HCEC 1CT (cell line): ENCODE measurements around the gene SBF2.
"Not testable (repeated sequence)": the region's sequence is repeated elsewhere in the genome, so short reads cannot be mapped to it uniquely, and the experiment has no call there.

ENCODE experiments used
- DNase-seq: peaks from one replicate; pipeline ENCODE4 v3.0.0-alpha.2; 2017

Gene SBF2

DNA sequence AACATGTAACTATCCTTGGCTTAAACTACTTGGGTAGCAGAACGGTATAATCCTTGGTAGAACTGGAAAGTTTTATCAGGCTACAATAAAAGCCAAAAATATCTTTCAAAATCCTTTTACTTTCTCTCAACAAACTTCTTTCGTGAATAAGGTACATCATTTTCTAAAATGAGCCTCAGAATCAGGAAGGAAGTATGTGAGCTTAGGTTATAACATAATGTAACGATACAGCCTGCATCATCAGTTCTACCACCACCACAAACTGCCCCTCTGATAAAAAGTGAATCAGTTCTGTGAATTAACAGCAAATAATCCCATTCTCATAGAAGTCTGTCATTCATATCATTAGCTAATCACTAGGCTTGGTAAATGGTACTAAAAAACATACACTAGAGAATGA, 244.3 kb downstream of the SBF2 start:
- DNase-seq, result no peak

DNA sequence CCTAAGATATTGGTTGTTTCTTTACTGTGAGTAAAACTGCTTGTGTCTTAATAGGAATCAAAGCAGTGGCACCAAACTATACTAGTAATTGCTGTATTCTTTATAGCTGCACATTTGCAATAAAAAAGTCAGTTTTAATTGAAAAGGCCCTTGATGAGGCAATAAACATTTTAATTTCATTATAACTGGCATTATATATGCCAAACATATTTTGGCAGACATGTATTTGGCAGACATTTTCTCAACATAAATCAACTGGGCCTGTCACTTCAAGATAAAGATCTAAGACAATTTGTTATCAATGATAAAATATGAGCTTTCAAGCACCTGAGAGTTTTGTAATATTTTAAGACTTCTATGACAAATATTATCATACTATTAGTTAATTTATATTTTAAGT, 245.7 kb downstream of the SBF2 start:
- no peak for DNase-seq

DNA sequence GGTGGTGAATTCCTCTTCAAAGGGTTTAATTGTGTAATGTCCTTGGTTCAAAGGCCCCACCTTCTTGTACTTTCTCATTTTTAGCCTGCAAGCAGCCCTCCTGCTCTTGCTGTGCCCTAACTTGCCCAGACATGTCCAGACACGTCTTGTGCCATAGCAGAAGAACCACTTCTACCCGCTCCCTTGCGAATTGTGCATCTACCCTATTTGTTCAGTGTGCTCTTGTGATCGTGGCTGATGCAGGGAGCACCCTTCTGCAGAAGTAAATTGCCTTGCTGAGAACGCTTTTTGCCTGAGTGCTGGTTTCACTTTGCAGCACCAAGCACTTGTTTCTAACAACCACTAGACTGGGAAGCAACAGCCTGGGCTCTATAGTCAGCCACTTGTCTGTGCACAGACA, 249.4 kb downstream of the SBF2 start:
- no peak for DNase-seq

DNA sequence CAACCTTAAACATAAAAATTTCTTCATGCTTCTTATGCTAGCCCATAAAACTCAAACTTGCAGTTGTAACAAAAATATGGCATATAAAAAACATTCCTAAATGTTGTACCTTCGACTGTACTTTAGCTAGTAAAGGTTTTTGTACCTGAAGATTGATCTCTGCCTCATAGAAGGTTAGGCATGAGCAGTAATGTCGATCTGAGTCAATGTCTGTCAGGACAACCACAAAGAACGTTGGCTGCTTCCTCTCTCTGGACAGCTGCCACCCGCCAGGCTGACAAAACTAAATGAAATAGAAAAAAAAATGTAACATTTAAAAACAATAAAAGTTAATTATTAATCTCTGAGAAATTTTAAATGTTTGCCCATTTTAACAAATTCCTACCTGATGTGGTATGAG, 251.3 kb downstream of the SBF2 start:
- no peak for DNase-seq

DNA sequence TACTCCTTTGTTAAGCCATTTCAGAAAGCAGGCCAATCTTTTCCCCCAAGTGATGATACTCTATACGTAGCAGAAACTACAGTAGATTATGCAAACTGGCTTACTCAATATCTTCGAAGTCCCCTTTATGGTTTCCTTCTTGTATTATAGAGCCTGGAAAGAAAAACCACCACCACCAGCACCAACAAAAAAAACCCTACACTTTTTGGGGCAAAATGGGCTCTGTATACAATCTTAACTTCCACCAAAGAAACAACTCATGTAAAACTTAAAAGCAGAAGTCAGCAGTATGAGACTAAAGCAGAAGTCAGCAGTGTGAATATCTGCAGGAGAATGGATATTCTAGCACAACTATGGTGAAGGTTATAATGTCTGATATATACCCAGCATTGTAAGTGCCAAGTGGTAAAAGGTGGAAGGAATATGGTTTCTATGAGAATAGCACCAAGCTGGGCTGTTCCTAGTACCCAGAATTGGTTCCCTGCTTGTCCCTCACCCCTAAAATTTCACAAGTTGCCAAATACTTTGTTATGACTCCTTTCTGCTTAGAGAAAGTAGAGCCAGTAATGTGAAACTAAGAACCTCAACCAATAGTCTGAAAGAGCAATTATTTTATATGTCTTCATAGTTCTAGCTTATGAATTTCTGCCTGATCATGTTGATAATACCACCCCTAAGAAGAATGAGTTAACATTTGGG, 252.1 kb downstream of the SBF2 start:
- DNase-seq, result no peak

DNA sequence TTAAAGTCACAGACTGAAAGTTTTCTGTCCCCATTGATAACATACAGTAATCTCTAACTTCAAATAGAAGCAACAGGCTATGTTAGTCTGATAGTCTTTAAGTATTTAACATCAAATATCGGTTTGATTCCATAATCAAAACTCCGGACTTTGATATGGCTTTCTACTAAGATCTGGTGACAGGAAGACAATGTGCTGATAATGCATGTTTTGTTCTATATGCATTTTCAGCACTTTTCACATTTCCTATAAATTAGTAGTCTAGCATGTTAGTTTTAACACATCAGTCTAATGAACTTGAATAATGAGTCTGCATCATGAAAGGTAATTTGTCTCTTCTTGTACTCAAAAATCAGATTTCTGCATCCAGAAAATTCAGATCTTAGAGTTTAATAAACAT, 252.7 kb downstream of the SBF2 start:
- no peak for DNase-seq

DNA sequence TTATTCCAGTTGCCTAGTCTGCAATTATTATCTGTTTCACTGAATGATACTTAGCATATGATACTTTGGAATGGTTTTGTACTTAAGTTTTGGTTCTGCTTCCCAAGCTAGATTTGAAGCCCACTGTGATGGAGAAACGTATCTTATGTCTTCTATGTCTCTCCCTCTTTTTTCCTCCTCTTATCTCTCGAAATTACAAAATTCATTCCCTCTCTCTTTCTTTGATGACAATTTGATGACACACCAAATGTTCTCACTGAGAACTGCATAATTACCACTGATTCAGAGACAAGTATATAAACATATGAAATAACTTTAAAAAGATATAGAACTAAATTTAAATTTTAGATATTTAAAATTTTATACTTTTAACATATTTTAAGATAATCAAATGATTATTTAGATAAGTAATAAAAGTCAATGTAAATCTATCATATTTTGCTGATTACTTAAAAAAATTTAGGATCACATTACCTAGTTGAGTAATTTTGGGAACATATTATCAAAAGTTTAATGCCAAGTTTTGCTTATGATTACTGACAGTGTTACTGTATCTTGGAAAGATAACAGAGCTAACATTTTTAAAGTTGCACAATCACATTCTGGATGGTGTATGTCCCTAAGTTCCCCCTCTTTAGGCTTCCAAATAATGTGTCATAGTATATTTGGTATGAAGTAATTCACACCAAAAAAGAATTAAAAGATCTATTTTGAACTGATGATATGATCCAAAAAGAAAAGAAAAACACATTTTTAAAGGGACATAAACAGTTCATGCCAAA, 255.3 kb downstream of the SBF2 start:
- DNase-seq, result peak; percentile 22

DNA sequence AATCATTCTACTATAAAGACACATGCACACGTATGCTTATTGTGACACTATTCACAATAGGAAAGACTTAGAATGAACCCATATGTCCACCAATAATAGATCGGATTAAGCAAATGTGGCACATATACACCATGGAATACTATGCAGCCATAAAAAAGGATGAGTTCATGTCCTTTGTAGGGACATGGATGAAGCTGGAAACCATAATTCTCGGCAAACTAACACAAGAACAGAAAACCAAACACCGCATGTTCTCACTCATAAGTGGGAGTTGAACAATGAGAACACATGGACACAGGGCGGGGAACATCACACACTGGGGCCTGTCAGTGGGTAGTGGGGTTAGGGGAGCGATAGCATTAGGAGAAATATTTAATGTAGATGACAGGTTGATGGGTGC, 258.1 kb downstream of the SBF2 start:
- not testable (repeated sequence) for DNase-seq

DNA sequence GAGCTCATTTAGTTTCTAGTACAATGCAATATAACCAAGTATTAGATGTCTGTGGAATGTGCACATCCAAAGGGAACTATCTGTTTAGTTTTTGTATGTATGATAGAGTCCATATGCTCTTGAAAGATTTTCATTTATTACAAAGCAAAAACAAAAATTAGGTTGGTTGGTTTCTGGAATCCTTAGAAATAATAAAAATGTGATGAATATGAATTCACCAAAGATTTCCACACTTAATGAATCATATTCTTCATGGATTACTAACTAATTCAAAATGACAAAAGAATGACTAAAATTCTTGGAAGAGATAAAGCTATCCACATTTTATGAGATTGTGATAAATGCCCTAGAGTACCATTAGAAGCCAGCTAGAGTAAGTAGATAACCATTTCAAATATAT, 261.1 kb downstream of the SBF2 start:
- peak; percentile 75 for DNase-seq

DNA sequence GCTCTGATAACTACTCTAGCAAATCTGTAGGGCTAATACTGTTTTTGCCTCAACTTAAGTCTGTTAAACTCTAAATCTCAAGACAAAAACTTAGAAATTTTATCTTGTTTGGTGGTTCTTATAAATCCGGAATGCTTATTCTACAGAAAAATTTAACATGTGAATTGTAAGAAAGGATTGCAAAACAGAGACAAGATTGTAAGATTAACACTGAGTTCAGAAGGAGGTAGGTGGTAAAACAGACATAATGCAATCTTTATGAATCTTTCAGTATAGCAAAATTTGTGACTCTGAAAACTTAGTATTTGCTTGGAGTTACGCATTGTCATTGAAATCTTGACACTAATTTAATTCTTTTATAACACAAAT, 263.9 kb downstream of the SBF2 start:
- no peak for DNase-seq

DNA sequence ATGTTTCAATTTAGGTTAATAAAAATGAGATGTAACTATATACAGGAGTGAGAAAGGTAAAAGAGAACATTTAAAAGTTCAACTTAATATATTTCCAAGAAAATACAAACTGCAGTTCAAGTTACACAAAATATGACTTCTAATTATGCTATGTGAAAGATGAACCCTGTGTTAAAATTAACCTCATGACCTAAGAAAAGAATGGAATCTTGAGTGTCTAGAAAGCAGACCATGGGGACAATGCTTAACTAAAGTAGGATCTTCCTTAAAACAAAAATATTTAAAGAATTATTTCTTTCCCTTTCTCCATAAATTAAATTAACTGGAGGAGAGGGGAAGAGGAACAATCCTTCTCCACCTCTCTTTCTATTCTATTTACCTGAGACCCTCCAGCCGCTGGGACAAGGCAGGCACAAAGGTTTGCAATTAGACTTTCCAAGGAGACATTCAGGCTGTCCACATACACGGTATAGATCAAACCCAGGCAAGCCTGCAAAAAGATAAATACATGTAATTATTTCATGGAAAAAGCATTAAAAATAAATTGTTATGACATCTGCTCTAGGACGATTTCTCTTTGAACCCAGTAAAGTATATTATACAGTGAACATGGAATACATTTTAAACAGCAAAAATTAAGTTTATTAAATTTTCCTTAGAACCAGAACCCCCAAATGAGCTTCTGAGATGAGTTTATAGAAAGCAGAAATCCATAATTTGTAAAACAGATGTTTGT, 264.5 kb downstream of the SBF2 start:
- DNase-seq, result peak; percentile 16

DNA sequence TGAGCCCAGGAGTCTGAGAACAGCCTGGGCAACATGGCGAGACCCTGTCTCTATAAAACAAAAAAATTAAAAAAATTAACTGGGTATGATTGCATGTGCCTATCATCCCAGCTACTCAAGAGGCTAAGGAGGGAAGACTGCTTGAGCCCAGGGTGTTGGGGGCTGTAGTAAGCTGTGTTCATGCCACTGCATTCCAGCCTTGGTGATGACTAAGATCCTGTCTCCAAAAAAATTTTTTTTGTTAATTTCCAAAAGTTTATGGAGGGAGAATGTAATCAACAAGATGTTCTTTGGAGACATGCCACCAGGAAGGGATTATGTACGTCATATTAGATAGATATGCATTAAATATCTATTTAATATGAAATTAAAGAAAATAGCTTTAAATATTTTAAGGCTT, 267.5 kb downstream of the SBF2 start:
- peak; percentile 75 for DNase-seq

DNA sequence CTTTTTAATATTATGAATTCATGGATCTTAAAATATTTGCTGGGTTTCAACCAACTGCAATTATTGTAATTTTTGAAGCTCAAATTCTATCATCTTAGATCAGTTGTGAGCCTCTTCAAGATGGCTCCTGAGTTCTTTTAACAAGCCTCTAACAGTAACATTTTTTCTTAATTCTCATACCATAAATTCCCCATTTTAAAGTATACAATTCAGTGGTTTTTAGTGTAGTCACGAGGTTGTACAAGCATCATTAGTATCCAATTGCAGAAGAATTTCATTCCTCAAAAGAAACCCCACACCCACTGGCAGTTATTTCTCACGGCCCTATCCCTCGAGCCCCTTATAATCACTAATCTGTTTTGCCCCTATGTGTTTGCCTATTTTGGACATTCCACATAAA, 270.8 kb downstream of the SBF2 start:
- no peak for DNase-seq

DNA sequence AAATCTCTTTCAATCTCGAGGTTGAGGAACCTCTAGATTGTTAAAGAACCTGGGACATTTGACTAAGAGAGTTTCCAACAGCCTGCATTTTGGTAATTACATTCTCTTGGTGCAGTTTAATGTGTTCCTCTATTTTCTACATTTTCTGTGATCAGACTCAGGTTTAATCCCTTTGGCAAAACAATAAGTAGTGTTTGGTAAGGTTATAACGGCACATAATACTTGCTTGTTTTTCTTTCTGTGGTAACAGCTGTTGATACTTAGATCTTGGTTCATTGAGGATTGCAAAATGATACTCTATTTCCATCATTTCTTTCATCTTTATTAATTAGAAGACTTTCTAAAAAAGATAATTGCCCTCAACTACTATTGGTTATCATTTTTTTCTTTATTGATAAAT, 271.3 kb downstream of the SBF2 start:
- DNase-seq, result peak; percentile 11

DNA sequence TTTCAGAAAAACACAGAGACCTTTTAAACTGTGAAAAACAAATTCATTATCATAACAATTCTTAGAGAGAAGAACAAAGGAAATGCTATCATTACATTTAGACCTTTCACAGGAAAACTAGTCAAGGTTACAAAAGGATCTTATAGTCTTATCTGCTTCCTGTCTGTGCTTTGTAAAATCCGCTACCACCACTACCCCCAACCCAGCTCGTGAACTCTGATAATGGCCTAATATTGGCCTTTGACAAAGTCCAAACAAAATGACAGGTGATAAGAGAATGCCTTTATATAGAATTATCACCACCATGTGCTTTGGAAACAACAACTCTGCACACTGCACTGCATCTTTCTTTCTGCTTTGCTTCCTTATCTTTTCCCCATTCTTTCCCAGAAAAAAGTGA, 272.5 kb downstream of the SBF2 start:
- no peak for DNase-seq

DNA sequence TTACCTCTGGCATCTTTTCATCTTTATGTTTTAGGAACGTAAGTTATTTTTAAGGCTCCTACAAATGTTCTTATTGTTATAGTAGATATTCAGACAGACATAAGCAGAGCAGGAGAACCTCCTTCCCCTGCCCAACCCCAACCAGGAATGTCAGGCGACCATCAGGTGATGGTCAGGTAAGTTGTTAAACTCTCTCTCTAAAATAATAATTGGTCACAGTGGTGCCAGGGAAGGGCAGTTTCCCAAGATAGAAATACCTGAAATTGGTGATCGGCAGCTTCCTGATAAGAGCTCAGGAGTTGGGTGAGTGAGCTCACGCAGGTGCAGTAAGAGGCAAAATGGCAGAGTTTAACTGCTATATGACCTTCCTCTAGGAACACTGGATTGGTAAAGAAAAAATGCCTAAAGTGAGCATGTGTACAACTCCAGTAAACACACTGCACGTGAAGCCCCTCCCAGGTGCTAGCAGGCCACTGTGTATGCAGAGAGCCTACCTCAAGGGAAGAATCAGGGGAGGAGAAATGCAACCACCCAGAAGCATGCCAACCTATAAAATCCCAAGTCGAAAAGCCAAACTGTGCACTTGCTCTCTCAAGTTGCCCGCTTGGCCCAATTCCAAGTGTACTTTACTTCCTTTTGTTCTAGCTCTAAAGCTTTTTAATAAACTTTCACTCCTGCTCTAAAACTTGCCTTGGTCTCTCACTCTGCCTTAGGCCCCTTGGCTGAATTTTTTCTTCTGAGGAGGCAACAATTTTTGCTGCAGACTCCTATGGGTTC, 273.9 kb downstream of the SBF2 start:
- DNase-seq, result no peak

DNA sequence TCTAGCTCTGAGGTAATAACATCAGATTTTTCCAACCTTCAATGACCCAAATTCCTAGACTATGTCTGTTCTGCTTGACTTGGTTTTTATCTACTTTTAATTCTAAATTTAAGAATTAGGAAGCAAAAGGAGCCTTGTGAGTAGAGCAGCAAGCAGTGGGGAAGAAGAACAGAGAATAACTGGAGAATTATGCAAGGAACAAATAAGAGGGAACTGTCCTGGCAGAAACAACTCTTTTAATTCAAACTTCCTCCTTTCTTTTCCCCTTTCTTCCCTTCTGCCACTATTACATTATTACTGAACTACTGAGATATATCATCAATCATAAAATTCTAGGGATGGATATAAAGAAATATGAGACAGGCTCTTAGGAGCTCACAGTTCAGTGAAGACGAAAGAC, 276.1 kb downstream of the SBF2 start:
- DNase-seq, result no peak

DNA sequence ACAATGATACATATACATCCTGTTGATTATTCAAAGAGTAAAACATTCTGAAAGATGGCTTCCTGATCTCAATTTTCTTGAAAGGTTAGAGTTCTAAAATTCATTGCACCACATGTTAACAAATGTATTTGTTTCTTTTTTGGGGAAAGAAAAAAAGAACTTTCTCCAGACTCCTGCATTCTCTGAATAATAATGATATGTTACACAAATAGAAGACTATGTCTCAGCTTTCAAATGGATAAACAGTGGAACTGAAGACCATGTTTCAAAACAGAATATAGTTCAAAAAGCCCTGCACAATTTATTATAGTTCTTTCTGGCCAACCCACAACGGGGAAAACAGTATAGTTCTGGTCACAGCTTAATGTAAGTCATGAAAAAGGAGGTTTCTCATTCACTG, 277.0 kb downstream of the SBF2 start:
- no peak for DNase-seq

DNA sequence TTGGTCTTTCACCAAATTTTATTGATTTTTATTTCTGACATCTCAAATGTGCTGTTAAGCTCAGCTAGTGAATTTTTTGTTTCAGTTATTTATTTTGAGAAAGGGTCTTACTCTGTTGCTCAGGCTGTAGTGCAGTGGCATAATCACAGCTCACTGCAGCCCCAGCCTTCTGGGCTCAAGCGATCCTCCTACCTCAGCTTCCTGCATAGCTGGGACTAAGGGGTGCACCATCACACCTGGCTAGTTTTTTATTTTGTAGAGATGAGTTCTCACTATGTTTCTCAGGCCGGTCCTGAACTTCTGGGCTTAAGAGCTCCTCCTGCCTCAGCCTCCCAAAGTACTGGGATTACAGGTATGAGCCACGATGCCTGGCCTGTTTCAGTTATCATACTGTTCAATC, 282.0 kb downstream of the SBF2 start:
- DNase-seq, result no peak

DNA sequence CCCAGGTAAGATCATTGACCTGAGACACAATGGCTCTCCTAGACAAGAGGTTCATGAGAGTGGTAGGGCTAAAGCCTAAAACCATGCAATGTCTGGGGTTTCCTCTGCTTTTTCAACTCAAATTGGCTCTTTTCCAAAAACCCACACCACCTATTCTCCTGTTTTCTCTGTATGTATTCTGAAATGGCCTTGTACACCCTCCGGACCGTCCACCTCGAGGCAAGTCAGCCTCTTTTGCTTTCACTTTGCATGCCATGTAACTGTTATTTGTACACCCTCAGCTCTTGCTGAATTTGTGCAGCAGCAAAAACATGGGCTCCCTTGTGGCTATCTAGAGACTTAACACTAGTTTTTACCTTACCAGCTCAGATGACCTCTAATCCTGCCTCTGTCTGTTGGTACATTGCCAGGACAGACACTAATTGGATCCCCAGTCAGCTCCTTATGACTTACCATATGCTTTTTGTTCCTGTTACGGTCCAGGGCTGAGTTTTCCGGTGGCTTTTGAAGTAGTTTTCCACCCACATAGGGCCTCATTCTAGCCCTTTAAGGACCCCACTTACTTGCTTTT, 288.0 kb downstream of the SBF2 start:
- DNase-seq, result no peak

DNA sequence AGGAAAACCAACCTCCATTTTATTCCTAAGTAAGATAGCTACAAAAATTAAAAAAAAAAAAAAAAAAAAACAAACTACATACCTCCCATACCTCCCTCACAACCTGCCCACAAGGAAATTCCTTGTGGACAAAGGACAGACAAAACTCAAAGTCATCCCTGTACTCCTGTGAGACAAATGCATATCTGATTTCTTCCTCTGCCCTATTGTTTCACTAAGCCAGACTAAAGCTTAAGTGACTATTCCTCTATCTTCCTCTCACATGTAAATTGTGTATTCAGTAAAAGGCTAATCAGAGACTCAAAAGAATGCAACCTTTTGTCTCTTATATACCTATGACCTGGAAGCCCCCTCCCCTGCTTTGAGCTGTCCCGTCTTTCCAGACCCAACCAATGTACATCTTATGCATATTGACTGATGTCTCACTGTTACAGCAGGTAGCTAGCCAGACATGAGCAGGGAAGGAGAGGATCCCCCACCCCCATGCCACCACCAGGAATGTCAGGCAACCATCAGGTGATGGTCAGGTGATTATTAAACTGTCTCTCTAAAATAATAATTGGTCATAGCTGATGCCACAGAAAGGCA, 289.4 kb downstream of the SBF2 start:
- DNase-seq, result no peak

DNA sequence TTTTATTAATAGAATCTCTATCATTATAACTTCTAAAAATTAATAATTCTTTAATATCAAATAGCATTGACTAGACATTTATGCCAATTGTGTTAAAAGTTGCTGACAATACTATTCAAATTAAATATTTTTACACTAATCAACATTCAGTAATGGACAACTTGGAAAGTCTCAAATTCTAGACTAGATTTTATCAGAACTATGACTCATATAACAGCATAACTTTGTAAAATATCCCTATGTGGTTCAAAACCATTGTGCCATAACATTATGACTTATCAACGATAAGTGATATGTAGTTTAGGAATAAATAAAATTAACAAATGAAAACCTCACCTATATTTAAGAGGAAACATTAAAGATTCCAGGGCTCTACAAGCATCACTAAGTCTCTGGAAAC, 291.8 kb downstream of the SBF2 start:
- DNase-seq, result peak; percentile 5

DNA sequence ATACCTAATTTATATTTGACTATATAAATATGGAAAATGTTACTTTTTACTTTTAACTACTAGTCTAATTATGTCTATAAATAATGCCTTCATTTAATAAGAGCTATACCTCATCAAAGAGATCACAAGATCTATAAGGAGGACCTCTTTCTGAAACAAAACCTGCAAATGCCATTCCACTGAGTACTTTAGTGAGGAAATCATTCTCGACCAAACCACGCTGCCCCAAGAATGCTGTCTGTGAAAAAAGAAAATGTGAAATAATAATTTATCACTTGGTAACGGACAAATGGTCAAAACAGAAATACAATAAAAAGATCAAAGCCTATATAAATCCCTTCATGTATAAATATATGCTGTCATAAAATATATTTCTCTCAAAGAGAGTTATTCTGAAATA, 301.7 kb downstream of the SBF2 start:
- DNase-seq, result no peak
